A549 (cell line): Measurements from ENCODE around the gene MT1H. TPM values are rescaled to one million over a fixed set of nuclear protein-coding genes. Genes with fewer than 3 reads are reported as not detected.
A peak's percentile ranks its signal among the peaks of the same experiment; 100 is the strongest.

Experiments
- ATAC-seq, 2 experiments: fragments of 200-7000 bp in 1 of 2; fragments of >200 bp in 1 of 2; cut with Nextera tagmentation in 1 of 2; cut with Tn5 transposase in 1 of 2; 3 replicates each; pipeline versions ENCODE4 v1.8.0 to v1.9.1; 2018 to 2020; ENCODE audit warnings: mild to moderate bottlenecking in 1 of 2, moderate library complexity in 1 of 2
- CTCF ChIA-PET: fragments of 300-600 bp; sonication (Branson Sonifier 250); formaldehyde crosslinking; extraction: SDS; loops from one replicate; lab custom pipeline; 2021; ENCODE audit warnings: antibody characterized with exemption, inconsistent platforms; lab: Yijun Ruan, JAX
- POLR2A ChIA-PET: fragments of 350-600 bp; formaldehyde crosslinking; extraction: SDS; loops from one replicate; lab custom pipeline; 2021; ENCODE audit warnings: antibody characterized with exemption, inconsistent platforms; lab: Yijun Ruan, JAX
- DNase-seq, 2 experiments: peaks; one replicate each; pipeline versions ENCODE4 v3.0.0 to v3.0.0-alpha.2; 2011 to 2016; ENCODE audit warnings: low read depth in 1 of 2, low spot score in 1 of 2
- FAIRE-seq: peaks from 2 replicates; lab custom pipeline; 2011; peaks lifted over from hg19 to GRCh38; lab: Jason Lieb, UNC
- H3K27ac ChIP-seq, 2 experiments: fragments of >200 bp; sonication (Bioruptor Twin); formaldehyde crosslinking; 3 replicates each; pipeline ENCODE4 v1.5.1; 2016 to 2017
- H3K4me1 ChIP-seq: fragments of >200 bp; sonication (Bioruptor Twin); formaldehyde crosslinking; 3 replicates; pipeline ENCODE4 v1.6.1; 2016
- H3K4me2 ChIP-seq: fragments of >200 bp; sonication (Bioruptor Twin); formaldehyde crosslinking; 3 replicates; pipeline ENCODE4 v1.6.1; 2016
- H3K4me3 ChIP-seq: fragments of >200 bp; sonication (Bioruptor Twin); formaldehyde crosslinking; 3 replicates; pipeline ENCODE4 v1.5.1; 2016
- H3K9me3 ChIP-seq: fragments of >200 bp; sonication (Bioruptor Twin); formaldehyde crosslinking; 3 replicates; pipeline ENCODE4 v1.6.1; 2016
- CBX2 ChIP-seq: fragments of 200-600 bp; sonication (generic); IDR thresholded peaks from 2 replicates; pipeline ENCODE4 v1.6.1; 2016; ENCODE audit warnings: low read depth, mild to moderate bottlenecking, borderline replicate concordance
- CBX8 ChIP-seq: fragments of 200-600 bp; sonication (generic); IDR thresholded peaks from 2 replicates; pipeline ENCODE4 v1.6.1; 2016
- CHD2 ChIP-seq: fragments of 150-350 bp; IDR thresholded peaks from 2 replicates; pipeline ENCODE4 v1.6.1; 2014; ENCODE audit warnings: low read length; ENCODE audit not compliant: partially characterized antibody
- CHD4 ChIP-seq: fragments of 200-600 bp; sonication (generic); IDR thresholded peaks from 2 replicates; pipeline ENCODE4 v1.6.1; 2016; ENCODE audit warnings: antibody characterized with exemption, mild to moderate bottlenecking, borderline replicate concordance
- EHF ChIP-seq: fragments of 250-450 bp; sonication (Bioruptor Pico); IDR thresholded peaks from 2 replicates; pipeline ENCODE4 v1.5.0; 2020; ENCODE audit warnings: mild to moderate bottlenecking
- ELK1 ChIP-seq: fragments of 150-350 bp; IDR thresholded peaks from 2 replicates; pipeline ENCODE4 v1.6.1; 2014; ENCODE audit warnings: low read depth, mild to moderate bottlenecking, low read length
- FOSB ChIP-seq: fragments of 250-450 bp; sonication (Bioruptor Pico); IDR thresholded peaks from 2 replicates; pipeline ENCODE4 v1.5.0; 2020; ENCODE audit warnings: mild to moderate bottlenecking, moderate library complexity
- HDAC2 ChIP-seq: fragments of 200-600 bp; sonication (generic); IDR thresholded peaks from 2 replicates; pipeline ENCODE4 v1.6.1; 2016
- HOXA7 ChIP-seq: fragments of 250-450 bp; sonication (Bioruptor Pico); IDR thresholded peaks from 2 replicates; pipeline ENCODE4 v1.5.0; 2020; ENCODE audit warnings: mild to moderate bottlenecking, moderate library complexity
- HOXB5 ChIP-seq: fragments of 250-450 bp; sonication (Bioruptor Pico); IDR thresholded peaks from 2 replicates; pipeline ENCODE4 v1.5.0; 2020; ENCODE audit warnings: mild to moderate bottlenecking, moderate library complexity
- JUN ChIP-seq, 2 experiments: fragments of >200 bp; sonication (Bioruptor Twin); formaldehyde crosslinking; IDR thresholded peaks; 2 replicates in 1 of 2; 3 replicates in 1 of 2; pipeline ENCODE4 v1.6.1; 2016 to 2017
- KDM1A ChIP-seq: fragments of 200-600 bp; sonication (generic); IDR thresholded peaks from 2 replicates; pipeline ENCODE4 v1.6.1; 2016; ENCODE audit warnings: low read depth, mild to moderate bottlenecking
- MYC ChIP-seq: IDR thresholded peaks from 2 replicates; pipeline ENCODE4 v1.6.1; 2012; ENCODE audit warnings: mild to moderate bottlenecking, inconsistent platforms, low read length, improper control_type of control experiment, borderline replicate concordance
- POLR2A ChIP-seq: IDR thresholded peaks from 2 replicates; pipeline ENCODE4 v1.6.1; 2012; ENCODE audit warnings: mild to moderate bottlenecking, low read length
- POLR2AphosphoS2 ChIP-seq: conservative IDR thresholded peaks from 2 replicates; pipeline ENCODE4 v1.6.1; 2012; ENCODE audit warnings: low read length, improper control_type of control experiment, inconsistent platforms
- RARB ChIP-seq: fragments of 250-450 bp; sonication (Bioruptor Pico); IDR thresholded peaks from 2 replicates; pipeline ENCODE4 v1.8.0; 2021; ENCODE audit warnings: mild to moderate bottlenecking, moderate library complexity
- RNF2 ChIP-seq: fragments of 200-600 bp; sonication (generic); IDR thresholded peaks from 2 replicates; pipeline ENCODE4 v1.6.1; 2016; ENCODE audit warnings: low read depth, mild to moderate bottlenecking, antibody characterized with exemption, moderate library complexity, borderline replicate concordance
- TFCP2L1 ChIP-seq: fragments of 250-450 bp; sonication (Bioruptor Pico); IDR thresholded peaks from 2 replicates; pipeline ENCODE4 v1.5.0; 2021; ENCODE audit warnings: mild to moderate bottlenecking
- USF2 ChIP-seq: fragments of 450-650 bp; IDR thresholded peaks from 2 replicates; pipeline ENCODE4 v1.6.1; 2014; ENCODE audit warnings: antibody characterized with exemption
- ZNF302 ChIP-seq: fragments of 250-450 bp; sonication (Bioruptor Pico); IDR thresholded peaks from 2 replicates; pipeline ENCODE4 v1.9.0; 2021; ENCODE audit warnings: inconsistent platforms, mild to moderate bottlenecking, moderate library complexity
- WGBS: methylation state at CpG from one replicate; pipeline ENCODE4 v1.1.6; 2017; ENCODE audit errors: missing lambda C conversion rate; 5-methylcytosine and 5-hydroxymethylcytosine counted together
- polyA plus RNA-seq, 4 experiments: library from polyadenylated mRNA; depleted of rRNA in 3 of 4; stranded (reverse); fragments of >200 nt; fragmentation: RNase III in 1 of 4; extraction: RNeasy Plus Mini Kit Qiagen cat#74134 plus additional on column Dnase treatment in 1 of 4; gene quantifications; 2 replicates in 3 of 4; 3 replicates in 1 of 4; pipeline ENCODE4 v1.2.3, GENCODE V29; 2011 to 2017
- TF ChIP-seq, protein P1 (sequence below): fragments of 200-600 bp; sonication (generic); IDR thresholded peaks from 2 replicates; pipeline ENCODE4 v1.6.1; 2016; ENCODE audit warnings: antibody characterized with exemption, mild to moderate bottlenecking, moderate library complexity

The MT1H gene
- polyA plus RNA-seq, 2 of the 4 experiments (the other 2 are of a cell fraction) = not detected

DNA sequence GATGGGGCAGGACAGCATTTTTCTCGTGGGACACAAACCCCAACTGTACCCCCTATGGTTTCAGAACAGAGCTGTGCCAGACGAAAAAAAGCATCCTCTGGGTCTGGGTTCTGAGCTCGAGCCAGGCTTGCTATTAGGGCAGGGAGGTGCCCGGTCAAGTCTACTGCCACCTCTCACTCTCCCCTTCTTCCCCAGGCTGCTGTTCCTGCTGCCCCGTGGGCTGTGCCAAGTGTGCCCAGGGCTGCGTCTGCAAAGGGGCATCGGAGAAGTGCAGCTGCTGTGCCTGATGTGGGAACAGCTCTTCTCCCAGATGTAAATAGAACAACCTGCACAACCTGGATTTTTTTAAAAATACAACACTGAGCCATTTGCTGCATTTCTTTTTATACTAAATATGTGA, 42.9 kb upstream of the MT1H start:
- Histone ChIP-seq H3K9me3 (no peaks in the 10 kb centered on the region), H3K4me3 (no peak overlapping the region), H3K27ac (peak overlapping the region; percentile 72 to 86), H3K4me1 (peaks cover 14% of the 10 kb centered on the region), H3K4me2 (peak overlapping the region; percentile 65)
- DNase-seq (no peak), ATAC-seq (peak in 1 of 2 experiments; percentile 41; a peak in 3 of 6 replicates), FAIRE-seq (no peak)
- WGBS = 80% methylated on average over 7 of the region's 7 CpGs
- no peak for TF ChIP-seq CHD2
- ChIA-PET CTCF (interaction anchor here (0.8 to 5.3 kb wide), 4 partner anchors 16 to 23 kb away, joined by 3 to 18 read pairs (median 4); partner anchors contain the start of gene MT2A), POLR2A (interaction anchor here (0.9 to 1.7 kb wide), 2 partner anchors 15 to 18 kb away, joined by 3 to 19 read pairs; partner anchors contain the start of gene MT2A)

- CTCF ChIA-PET = interaction anchor here (1.1 to 1.7 kb wide), 3 partner anchors 11 to 115 kb away, joined by 3 to 5 read pairs (median 5); no protein-coding TSS in a partner anchor
- ATAC-seq (no peak), FAIRE-seq (no peak), DNase-seq (no peak)
- Histone ChIP-seq H3K4me3 (no peak overlapping the region), H3K4me2 (no peak overlapping the region), H3K4me1 (peaks cover 14% of the 10 kb centered on the region), H3K27ac (peak overlapping the region in 1 of 2 experiments; percentile 86; a peak in 3 of 6 replicates), H3K9me3 (no peaks in the 10 kb centered on the region)
- POLR2A ChIA-PET = interaction anchor here (0.7 kb wide), 1 partner anchor 20 kb away, joined by 3 read pairs; the partner anchor contains the start of gene MT2A
- TF ChIP-seq KDM1A (no peak), ELK1 (no peak), JUN (IDR thresholded peaks at IDR 0.05) (no peak), RNF2 (no peak)
- WGBS = 75% methylated on average over 9 of the region's 9 CpGs
These were observed 40.9 kb upstream of the MT1H start for GRCh38 chr16:56628486-56629350.

- DNase-seq = no peak
- TF ChIP-seq HDAC2 (no peak), CHD4 (no peak)
- H3K27ac ChIP-seq = no peak overlapping the region
- POLR2A ChIA-PET = no interaction called here
- no peak overlapping the region for H3K4me2 ChIP-seq
- no peak for ATAC-seq
- CTCF ChIA-PET = interaction anchor here (1.4 to 2.6 kb wide), 4 partner anchors 13 to 116 kb away, joined by 4 to 16 read pairs (median 5); no protein-coding TSS in a partner anchor
- peaks cover 14% of the 10 kb centered on the region for H3K4me1 ChIP-seq
- no peak for FAIRE-seq
- 67% methylated on average over 3 of the region's 3 CpGs for WGBS
- H3K9me3 ChIP-seq = no peaks in the 10 kb centered on the region
- no peak overlapping the region for H3K4me3 ChIP-seq
These were observed 40.1 kb upstream of the MT1H start for GRCh38 chr16:56629531-56629930.

DNA sequence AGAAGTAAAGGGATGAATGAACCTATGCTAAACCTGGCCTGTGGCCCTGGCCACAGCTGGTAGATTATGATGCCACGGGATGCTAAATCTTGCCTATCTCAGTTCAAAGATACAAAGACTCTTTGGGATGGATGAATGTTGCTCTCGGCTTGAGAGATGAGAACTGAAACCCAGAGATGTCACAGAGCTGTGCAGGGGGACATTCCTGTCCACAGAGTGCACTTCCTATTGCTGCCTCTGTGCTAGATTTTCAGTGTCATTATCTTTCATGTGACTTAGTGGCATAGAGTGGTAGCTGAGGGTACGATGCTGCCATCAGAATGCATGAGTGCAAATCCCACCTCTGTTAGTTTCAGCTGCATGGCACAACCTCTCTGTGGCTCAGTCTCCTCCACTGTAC, 39.5 kb upstream of the MT1H start:
- H3K9me3 ChIP-seq = no peaks in the 10 kb centered on the region
- no peak overlapping the region for H3K4me3 ChIP-seq
- no peak overlapping the region for H3K4me2 ChIP-seq
- FAIRE-seq (no peak), ATAC-seq (no peak), DNase-seq (no peak)
- H3K4me1 ChIP-seq = peaks cover 14% of the 10 kb centered on the region
- POLR2A ChIA-PET = no interaction called here
- no peak overlapping the region for H3K27ac ChIP-seq
- CTCF ChIA-PET = interaction anchor here (0.8 to 2.6 kb wide), 9 partner anchors 10 to 116 kb away, joined by 3 to 16 read pairs (median 5); no protein-coding TSS in a partner anchor
- WGBS = 67% methylated on average over 3 of the region's 3 CpGs
- TF ChIP-seq RARB (CRISPR knock-in tag) (no peak), TFCP2L1 (CRISPR knock-in tag) (no peak), ELK1 (no peak), POLR2AphosphoS2 (no peak), USF2 (no peak), JUN (IDR thresholded peaks at IDR 0.05) (no peak), HOXA7 (CRISPR knock-in tag) (no peak), FOSB (CRISPR knock-in tag) (no peak), EHF (CRISPR knock-in tag) (no peak), MYC (no peak), HOXB5 (CRISPR knock-in tag) (no peak), CBX2 (no peak), ZNF302 (CRISPR knock-in tag) (no peak), CBX8 (no peak), CHD4 (no peak), POLR2A (no peak)
- TF ChIP-seq, protein P1, sequence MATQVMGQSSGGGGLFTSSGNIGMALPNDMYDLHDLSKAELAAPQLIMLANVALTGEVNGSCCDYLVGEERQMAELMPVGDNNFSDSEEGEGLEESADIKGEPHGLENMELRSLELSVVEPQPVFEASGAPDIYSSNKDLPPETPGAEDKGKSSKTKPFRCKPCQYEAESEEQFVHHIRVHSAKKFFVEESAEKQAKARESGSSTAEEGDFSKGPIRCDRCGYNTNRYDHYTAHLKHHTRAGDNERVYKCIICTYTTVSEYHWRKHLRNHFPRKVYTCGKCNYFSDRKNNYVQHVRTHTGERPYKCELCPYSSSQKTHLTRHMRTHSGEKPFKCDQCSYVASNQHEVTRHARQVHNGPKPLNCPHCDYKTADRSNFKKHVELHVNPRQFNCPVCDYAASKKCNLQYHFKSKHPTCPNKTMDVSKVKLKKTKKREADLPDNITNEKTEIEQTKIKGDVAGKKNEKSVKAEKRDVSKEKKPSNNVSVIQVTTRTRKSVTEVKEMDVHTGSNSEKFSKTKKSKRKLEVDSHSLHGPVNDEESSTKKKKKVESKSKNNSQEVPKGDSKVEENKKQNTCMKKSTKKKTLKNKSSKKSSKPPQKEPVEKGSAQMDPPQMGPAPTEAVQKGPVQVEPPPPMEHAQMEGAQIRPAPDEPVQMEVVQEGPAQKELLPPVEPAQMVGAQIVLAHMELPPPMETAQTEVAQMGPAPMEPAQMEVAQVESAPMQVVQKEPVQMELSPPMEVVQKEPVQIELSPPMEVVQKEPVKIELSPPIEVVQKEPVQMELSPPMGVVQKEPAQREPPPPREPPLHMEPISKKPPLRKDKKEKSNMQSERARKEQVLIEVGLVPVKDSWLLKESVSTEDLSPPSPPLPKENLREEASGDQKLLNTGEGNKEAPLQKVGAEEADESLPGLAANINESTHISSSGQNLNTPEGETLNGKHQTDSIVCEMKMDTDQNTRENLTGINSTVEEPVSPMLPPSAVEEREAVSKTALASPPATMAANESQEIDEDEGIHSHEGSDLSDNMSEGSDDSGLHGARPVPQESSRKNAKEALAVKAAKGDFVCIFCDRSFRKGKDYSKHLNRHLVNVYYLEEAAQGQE = no peak
